HG02763 (cell line): ENCODE data around the gene NADSYN1.

Source experiments
- ATAC-seq: cut with Tn5 transposase; IDR thresholded peaks from one replicate; pipeline ENCODE4 v1.9.1; 2021; ENCODE audit warnings: mild to moderate bottlenecking, moderate library complexity; ENCODE audit not compliant: unreplicated experiment

NADSYN1 gene

GRCh38 chr11:71542879-71543777 is 90.1 kb downstream of the NADSYN1 start:
- ATAC-seq = no peak

- no peak for ATAC-seq
Observed at GRCh38 chr11:71543866-71544265, 90.9 kb downstream of the NADSYN1 start.

- no peak for ATAC-seq
Observed at GRCh38 chr11:71544525-71545214, 91.7 kb downstream of the NADSYN1 start.

- ATAC-seq = no peak
Observed at GRCh38 chr11:71545405-71545966, 92.5 kb downstream of the NADSYN1 start.

GRCh38 chr11:71548120-71548519 is 95.1 kb downstream of the NADSYN1 start, which contains the start of gene KRTAP5-9:
Gene KRTAP5-9, plus strand, starts transcription at chr11:71548420. Its CDS starts 238 bp downstream, at chr11:71548658.
- ATAC-seq = no peak

GRCh38 chr11:71548716-71549151 is 95.7 kb downstream of the NADSYN1 start:
- ATAC-seq = no peak
